ENCODE measurements around the gene DHRS2. TPM values are rescaled to one million over a fixed set of nuclear protein-coding genes. Genes with fewer than 3 reads are reported as not detected.
A peak's percentile ranks its signal among the peaks of the same experiment; 100 is the strongest.

DHRS2 gene
- total and polyA plus RNA-seq, 2 of the 13 experiments (the other 11 are each of a cell fraction or from before 2014, with no cell fraction given): 1,621 to 3,021 TPM

DNA sequence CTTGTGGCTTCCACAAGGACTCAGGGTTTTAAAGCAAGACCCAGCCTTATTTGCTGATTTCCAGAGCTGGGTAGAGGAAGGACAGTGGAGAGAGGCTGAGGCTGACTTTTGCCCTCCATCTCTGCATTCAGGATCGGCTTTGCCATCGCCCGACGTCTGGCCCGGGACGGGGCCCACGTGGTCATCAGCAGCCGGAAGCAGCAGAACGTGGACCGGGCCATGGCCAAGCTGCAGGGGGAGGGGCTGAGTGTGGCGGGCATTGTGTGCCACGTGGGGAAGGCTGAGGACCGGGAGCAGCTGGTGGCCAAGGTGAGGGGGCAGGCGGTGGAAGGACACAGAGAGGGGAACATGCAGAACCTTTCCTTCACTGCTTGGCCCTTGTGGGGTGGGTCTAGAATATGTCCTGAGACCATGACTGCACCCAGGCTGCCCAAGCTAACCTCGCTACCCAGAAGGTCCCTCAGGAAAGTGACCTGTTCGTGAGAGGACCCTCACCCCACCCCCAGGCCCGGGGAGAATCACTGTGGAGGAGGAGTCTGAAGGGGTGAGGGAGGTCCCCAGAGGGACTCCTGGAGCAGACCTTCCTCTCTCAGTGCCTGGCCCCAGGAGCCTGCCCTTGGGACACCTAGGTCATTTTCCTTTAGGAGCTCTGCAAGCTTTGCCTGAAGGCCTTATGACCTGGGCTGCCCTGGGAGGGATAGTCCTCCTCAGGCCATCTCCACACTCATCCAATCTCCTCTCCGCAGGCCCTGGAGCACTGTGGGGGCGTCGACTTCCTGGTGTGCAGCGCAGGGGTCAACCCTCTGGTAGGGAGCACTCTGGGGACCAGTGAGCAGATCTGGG, 3.1 kb downstream of the DHRS2 start (continued):
- TF ChIP-seq ZBTB34 (CRISPR knock-in tag; IDR thresholded peaks at IDR 0.05) (peak; percentile 84), ZFP62 (CRISPR knock-in tag; IDR thresholded peaks at IDR 0.05) (no peak), EED (CRISPR knock-in tag; IDR thresholded peaks at IDR 0.05) (peak; percentile 98), ZNF589 (CRISPR knock-in tag; conservative IDR thresholded peaks at IDR 0.05) (no peak), ONECUT2 (CRISPR knock-in tag; IDR thresholded peaks at IDR 0.05) (no peak), E2F5 (CRISPR knock-in tag; conservative IDR thresholded peaks at IDR 0.05) (peak; percentile 49; the same call in 1 of the 2 replicates), ZNF550 (CRISPR knock-in tag; IDR thresholded peaks at IDR 0.05; ENCODE audit: borderline replicate concordance) (no peak; the same call in 1 of the 2 replicates), TMF1 (CRISPR knock-in tag; IDR thresholded peaks at IDR 0.05; ENCODE audit: low read depth) (peak; percentile 83), TBX2 (CRISPR knock-in tag; IDR thresholded peaks at IDR 0.05; ENCODE audit: borderline replicate concordance) (peak; percentile 86), TCF7L2 (IDR thresholded peaks at IDR 0.05; ENCODE audit: low read depth, low read length) (no peak), PHF21A (CRISPR knock-in tag; IDR thresholded peaks at IDR 0.05) (no peak), KLF6 (CRISPR knock-in tag; IDR thresholded peaks at IDR 0.05) (peak; percentile 85; the same call in 1 of the 2 replicates), ZNF672 (CRISPR knock-in tag; IDR thresholded peaks at IDR 0.05) (no peak), ZSCAN20 (CRISPR knock-in tag; IDR thresholded peaks at IDR 0.05; ENCODE audit: borderline replicate concordance) (no peak), CEBPG (CRISPR knock-in tag; IDR thresholded peaks at IDR 0.05) (peak; percentile 39; the same call in 1 of the 2 replicates), XBP1 (CRISPR knock-in tag; IDR thresholded peaks at IDR 0.05) (no peak), STAG1 (CRISPR knock-in tag; IDR thresholded peaks at IDR 0.05) (no peak), POLR2AphosphoS2 (IDR thresholded peaks at IDR 0.05; ENCODE audit: low read depth, low read length) (peak; percentile 97), ZMAT5 (CRISPR knock-in tag; IDR thresholded peaks at IDR 0.05; ENCODE audit: borderline replicate concordance, low read depth) (no peak), NFE2 (CRISPR knock-in tag; IDR thresholded peaks at IDR 0.05) (no peak)
- TF ChIP-seq, protein P1, sequence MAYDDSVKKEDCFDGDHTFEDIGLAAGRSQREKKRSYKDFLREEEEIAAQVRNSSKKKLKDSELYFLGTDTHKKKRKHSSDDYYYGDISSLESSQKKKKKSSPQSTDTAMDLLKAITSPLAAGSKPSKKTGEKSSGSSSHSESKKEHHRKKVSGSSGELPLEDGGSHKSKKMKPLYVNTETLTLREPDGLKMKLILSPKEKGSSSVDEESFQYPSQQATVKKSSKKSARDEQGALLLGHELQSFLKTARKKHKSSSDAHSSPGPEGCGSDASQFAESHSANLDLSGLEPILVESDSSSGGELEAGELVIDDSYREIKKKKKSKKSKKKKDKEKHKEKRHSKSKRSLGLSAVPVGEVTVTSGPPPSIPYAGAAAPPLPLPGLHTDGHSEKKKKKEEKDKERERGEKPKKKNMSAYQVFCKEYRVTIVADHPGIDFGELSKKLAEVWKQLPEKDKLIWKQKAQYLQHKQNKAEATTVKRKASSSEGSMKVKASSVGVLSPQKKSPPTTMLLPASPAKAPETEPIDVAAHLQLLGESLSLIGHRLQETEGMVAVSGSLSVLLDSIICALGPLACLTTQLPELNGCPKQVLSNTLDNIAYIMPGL (CRISPR knock-in tag; IDR thresholded peaks at IDR 0.05; ENCODE audit: borderline replicate concordance in 1 of 2, low read depth in 1 of 2): peak; percentile 76 to 93
- TF ChIP-seq, protein P2, sequence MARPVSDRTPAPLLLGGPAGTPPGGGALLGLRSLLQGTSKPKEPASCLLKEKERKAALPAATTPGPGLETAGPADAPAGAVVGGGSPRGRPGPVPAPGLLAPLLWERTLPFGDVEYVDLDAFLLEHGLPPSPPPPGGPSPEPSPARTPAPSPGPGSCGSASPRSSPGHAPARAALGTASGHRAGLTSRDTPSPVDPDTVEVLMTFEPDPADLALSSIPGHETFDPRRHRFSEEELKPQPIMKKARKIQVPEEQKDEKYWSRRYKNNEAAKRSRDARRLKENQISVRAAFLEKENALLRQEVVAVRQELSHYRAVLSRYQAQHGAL (CRISPR knock-in tag; IDR thresholded peaks at IDR 0.05; ENCODE audit: not compliant biosample characterization): no peak

Measured in HepG2 (cell line).